ENCODE results near the gene ZNF70. TPM values are rescaled to one million over a fixed set of nuclear protein-coding genes. Genes with fewer than 3 reads are reported as not detected.
"Not testable (repeated sequence)": the region's sequence is repeated elsewhere in the genome, so short reads cannot be mapped to it uniquely, and the experiment has no call there.

The ZNF70 gene
- total RNA-seq, 1 donor from 2014 or later, result 3.0 TPM

GRCh38 chr22:23760056-23760455 is 9.1 kb upstream of the ZNF70 start:
- intact Hi-C loops (cut with micrococcal nuclease), result no loop called here

GRCh38 chr22:23759566-23759965 is 8.7 kb upstream of the ZNF70 start:
- intact Hi-C loops (cut with micrococcal nuclease), result no loop called here

GRCh38 chr22:23756891-23757290 is 6.0 kb upstream of the ZNF70 start:
- intact Hi-C loops (cut with micrococcal nuclease), result no loop called here

GRCh38 chr22:23755711-23756110 is 4.8 kb upstream of the ZNF70 start:
- intact Hi-C loops (cut with micrococcal nuclease), result no loop called here

- intact Hi-C loops (cut with micrococcal nuclease), result no loop called here
Measured at GRCh38 chr22:23754980-23755636, 4.2 kb upstream of the ZNF70 start.

GRCh38 chr22:23754220-23754919 is 3.5 kb upstream of the ZNF70 start, which contains the start of gene VPREB3:
Gene VPREB3 (minus strand): TSS chr22:23754425. CDS start chr22:23754363, 62 bp downstream.
- intact Hi-C loops (cut with micrococcal nuclease), result no loop called here

GRCh38 chr22:23753385-23753784 is 2.5 kb upstream of the ZNF70 start:
- intact Hi-C loops (cut with micrococcal nuclease), result no loop called here

GRCh38 chr22:23752750-23753149 is 1.8 kb upstream of the ZNF70 start:
- intact Hi-C loops (cut with micrococcal nuclease), result no loop called here

- intact Hi-C loops (cut with micrococcal nuclease), result no loop called here
Measured at GRCh38 chr22:23752090-23752691, 1.3 kb upstream of the ZNF70 start.

DNA sequence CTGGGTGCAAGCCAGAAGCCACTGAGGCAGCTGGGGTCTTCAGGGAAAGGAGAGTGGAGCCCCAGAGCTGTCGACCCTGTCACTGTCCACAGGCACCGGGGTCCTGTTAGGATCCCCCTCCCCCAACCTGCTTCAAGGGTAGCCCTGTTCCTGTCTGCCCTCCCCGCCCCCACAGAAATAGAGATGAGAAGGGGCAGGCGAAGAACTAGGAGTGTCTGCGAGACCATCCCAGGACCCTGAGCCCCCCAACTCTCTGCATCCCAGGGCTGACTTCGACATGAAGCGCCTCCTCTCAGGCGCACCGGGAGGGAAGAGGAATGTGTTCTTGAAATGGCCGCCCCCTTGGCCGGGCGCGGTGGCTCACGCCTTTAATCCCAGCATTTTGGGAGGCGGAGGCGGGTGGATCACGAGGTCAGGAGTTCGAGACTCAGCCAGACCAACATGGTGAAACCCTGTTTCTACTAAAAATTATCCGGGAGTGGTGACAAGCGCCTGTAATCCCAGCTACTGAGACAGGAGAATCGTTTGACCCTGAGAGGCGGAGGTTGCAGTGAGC is 607 bp upstream of the ZNF70 start:
- intact Hi-C loops (cut with micrococcal nuclease), result loop anchor here (2.0 kb wide), 1 partner anchor 47 kb away; no protein-coding TSS in a partner anchor

- intact Hi-C loops (cut with micrococcal nuclease), result loop anchor here (2.0 kb wide), 1 partner anchor 46 kb away; no protein-coding TSS in a partner anchor
Measured at GRCh38 chr22:23750367-23750713, 572 bp downstream of the ZNF70 start.

GRCh38 chr22:23749841-23750301 is 1.0 kb downstream of the ZNF70 start:
- intact Hi-C loops (cut with micrococcal nuclease), result loop anchor here (2.0 kb wide), 1 partner anchor 45 kb away; no protein-coding TSS in a partner anchor

GRCh38 chr22:23745791-23746190 is 5.1 kb downstream of the ZNF70 start:
- intact Hi-C loops (cut with micrococcal nuclease), result no loop called here

DNA sequence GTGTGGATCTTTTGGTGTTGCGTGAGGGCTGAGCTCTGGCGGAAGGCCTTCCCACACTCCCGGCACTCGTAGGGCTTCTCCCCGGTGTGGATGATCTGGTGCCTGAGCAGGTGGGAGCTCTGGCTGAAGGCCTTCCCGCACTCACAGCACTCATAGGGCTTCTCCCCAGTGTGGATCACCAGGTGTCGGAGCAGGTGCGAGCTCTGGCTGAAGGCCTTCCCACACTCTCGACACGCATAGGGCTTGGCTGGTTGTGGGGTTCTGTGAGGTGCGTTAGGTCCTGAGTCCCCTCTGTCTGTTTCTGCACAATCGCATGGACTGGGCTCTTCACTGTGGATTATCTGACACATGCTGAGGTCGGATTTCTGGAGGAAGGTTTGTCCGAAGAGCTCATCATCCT is 6.4 kb downstream of the ZNF70 start:
- intact Hi-C loops (cut with micrococcal nuclease), result no loop called here

GRCh38 chr22:23744001-23744400 is 6.9 kb downstream of the ZNF70 start:
- intact Hi-C loops (cut with micrococcal nuclease), result no loop called here

DNA sequence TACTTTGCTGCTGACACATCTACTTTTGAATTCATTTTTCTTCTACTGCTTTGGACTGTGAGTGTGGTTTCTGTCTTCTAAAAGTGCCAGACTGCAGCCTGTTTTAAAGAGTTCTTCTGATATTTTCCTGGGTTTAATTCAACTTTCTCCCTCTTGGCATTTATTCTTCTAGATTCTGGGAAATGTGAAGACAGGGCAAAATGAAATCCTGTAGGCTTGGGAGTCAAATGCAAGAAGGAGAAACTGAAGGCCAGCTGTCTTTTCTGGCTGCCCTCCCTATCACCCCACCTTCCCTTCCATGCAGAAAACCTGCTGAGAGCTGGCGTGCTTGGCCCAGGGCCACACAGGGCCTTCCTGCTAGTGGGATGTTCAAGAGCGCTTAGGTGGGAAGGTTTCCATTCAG is 7.6 kb downstream of the ZNF70 start:
- intact Hi-C loops (cut with micrococcal nuclease), result no loop called here

- intact Hi-C loops (cut with micrococcal nuclease), result no loop called here
Measured at GRCh38 chr22:23742505-23743264, 8.2 kb downstream of the ZNF70 start.

DNA sequence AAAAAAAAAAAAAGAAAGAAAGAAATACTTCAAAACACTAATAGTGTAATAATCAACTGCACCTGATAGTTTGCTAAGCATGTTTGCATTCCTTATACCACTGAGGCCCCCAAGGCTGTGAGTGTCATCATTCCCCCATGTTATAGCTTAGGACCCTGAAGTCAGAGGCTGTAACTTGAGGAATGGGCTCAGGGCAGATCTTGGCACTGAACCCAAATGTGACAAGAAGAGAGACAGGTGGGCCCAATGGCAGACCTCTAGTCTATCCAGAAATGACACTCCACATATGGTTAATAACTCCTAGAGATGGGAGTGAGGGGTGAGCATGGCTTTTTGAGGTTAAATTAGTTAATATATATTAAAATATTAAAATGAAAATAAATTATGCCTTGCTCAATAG is 13.2 kb downstream of the ZNF70 start:
- intact Hi-C loops (cut with micrococcal nuclease), result no loop called here

- intact Hi-C loops (cut with micrococcal nuclease), result not testable (repeated sequence)
Measured at GRCh38 chr22:23728108-23728507, 22.8 kb downstream of the ZNF70 start.

DNA sequence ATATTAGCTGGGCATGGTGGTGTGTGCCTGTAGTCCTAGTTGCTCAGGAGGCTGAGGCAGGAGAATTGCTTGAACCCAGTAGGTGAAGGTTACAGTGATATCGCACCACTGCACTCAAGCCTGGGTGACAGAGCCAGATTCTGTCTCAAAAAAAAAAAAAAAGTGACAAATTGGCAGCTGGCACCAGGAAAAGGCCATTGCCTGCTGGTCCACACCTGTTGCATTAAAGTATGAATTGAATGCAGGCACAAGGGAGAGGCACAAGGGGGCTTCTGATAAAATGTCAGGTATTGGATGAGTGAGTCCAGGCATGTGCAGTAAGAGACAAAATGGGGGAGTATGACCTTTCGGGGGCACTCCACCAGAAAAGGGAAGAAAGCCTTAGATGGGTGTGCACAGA is 28.2 kb downstream of the ZNF70 start:
- intact Hi-C loops (cut with micrococcal nuclease), result no loop called here

DNA sequence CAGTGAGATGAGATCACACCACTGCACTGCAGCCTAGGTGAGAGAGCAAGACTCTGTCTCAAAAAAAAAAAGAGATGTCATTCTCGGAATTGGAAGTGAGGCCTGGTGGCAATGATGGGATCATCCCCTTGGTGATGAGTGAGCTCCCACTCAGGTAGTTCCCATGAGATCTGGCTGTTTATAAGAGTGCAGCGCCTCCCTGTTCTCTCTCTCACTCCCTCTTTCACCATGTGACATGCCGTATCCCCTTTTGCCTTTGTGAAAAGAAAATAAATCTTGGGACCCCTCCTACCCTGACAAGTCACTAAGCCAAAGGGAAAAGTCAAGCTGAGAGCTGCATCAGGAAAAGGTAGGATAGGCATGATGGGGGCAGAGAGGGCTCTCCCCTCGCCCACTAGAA is 28.8 kb downstream of the ZNF70 start:
- intact Hi-C loops (cut with micrococcal nuclease), result no loop called here
